Hematopoietic multipotent progenitor cell treated with erythropoietin and hydrocortisone succinate and interleukin-3 and kit ligand, for 6 days (in vitro differentiated cells): ENCODE data around the gene GLCE.
"Not testable (repeated sequence)": the region's sequence is repeated elsewhere in the genome, so short reads cannot be mapped to it uniquely, and the experiment has no call there.

Experiments
- DNase-seq: peaks from one replicate; pipeline ENCODE4 v3.0.0-alpha.2; 2015

Gene GLCE

GRCh38 chr15:69302087-69302486 lies 141.7 kb downstream of the GLCE start:
- not testable (repeated sequence) for DNase-seq

DNA sequence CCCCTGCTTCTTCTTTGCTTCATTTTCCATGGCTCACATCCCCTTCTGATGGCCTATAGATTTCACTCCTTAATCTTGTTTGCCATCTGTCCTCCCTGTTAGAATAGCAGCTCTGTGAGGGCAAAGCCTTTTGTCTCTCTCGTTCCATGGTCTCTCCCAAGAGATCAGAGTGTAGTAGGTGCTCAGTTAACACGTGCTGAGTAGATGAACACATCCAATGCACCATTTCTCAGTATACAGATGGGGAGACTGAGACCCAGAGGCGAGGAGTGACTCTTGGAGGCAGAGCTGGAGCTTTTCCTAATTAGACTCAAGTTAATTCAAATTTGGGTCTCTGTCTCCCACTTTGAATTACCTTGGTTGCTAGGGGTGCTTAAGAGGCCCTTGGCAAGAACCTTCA lies 142.5 kb downstream of the GLCE start:
- DNase-seq: no peak

DNA sequence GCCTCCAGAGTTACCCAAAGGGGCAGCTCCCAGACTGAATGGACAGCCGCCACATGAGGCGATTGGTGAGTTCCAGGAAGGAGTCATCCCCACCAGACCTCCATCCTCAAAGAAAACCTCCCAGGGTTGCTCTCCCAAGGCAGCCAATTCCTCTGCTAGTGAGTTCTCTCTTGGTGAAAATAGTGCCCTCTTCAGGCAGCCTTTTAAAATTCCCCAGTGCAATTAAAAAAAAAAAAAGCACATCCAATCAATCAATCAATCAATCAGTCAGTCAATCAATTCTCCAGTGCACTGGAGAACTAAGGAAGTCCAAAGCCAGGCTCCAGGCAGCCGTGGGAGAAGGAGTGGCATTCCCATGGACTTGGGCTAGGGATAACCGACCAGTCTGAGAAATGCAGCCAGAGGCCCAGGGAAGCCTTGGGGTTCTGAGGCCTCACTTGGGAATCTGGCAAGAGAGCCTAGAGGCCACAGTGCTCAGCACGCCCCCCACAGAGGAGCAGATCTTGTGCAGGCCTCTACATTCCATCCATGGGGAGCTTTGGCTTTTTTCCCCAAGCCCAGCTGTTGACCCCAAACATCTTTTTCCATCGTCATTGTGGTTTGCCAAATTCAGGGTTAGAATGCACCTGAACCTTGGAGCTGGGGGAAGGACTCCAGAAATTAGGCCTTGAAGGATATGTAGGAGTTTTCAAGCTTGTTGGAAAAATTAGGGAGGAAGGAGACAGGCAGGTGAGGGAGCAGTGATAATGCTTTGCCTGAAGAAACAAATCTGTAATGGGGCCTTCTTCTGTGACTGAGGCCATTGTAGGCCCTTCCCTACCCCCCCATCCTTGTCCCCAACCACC lies 143.1 kb downstream of the GLCE start:
- peak; percentile 56 for DNase-seq

GRCh38 chr15:69304182-69304545 lies 143.7 kb downstream of the GLCE start:
- DNase-seq: no peak

DNA sequence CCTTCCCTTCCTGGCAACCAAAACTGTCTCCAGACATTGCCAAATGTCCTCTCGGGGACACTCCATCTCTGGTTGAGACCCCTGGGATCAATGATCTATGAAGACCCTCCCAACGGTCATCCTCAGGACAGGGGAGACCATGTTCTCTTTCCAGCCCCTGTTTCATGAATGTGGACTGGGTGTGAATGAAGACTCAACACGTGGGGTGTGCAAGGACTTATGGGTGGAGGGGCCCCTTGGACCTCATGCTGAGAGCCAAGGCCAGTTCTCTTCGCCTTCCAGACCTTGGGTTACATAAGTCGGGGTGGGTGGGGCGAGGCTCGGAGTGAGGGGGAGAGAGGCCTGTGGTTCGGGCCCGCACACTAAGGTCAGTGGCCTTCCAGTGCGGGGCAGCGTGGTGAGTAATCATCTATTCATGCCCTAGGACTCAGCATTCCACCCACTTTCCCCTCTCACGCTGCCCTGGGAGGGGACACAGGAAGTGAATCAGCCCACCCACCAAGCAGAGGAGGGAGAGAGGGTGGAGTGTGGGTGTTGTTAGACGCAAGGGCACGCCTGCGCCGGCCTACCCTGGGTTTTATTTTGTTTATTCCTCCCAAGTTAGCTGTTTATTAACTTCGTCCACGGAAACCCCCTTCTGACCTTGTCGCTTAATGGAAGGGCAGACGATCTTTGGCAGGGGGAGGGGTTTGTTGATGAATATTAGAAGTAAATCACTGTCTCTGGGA lies 144.9 kb downstream of the GLCE start:
- no peak for DNase-seq

GRCh38 chr15:69305933-69306568 lies 145.6 kb downstream of the GLCE start:
- no peak for DNase-seq

DNA sequence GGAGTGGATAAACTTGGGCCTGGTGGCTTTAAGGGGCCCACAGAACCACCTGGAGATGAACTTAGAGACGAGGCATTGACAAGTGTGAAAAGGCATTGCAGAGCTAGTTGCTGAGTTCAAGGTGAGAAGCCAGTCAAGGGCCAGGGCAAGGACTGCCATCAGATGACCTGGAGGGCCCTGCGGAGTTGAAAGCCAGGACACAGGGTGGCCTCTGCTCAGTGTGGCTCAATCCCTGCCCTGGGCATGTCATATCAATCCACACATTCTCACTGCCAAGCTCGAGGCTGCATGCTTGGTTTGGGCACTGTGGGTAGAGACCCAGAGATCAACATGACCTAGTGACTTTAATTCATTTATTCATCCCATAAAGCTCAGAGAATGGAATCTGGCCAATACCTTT lies 147.5 kb downstream of the GLCE start:
- DNase-seq: no peak

DNA sequence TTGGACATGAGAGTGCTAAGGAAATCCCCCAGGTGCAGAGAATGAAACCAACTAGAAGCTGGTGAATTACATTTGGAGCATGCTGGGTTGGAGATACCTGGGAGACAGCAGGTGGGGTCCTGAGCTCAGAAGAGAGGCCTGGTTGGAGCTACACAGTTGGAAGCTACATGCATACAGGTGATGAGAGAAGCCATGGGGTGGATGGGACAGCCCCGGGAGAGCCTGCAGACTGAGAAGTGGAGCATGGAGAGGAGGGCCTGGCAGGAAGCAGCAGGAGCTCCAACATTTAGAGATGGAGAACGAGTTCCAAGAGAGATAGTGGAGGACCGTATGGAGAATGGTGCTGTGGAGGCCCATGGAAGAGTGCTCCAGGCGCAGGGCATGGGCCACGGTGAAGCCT lies 148.5 kb downstream of the GLCE start:
- DNase-seq: no peak

DNA sequence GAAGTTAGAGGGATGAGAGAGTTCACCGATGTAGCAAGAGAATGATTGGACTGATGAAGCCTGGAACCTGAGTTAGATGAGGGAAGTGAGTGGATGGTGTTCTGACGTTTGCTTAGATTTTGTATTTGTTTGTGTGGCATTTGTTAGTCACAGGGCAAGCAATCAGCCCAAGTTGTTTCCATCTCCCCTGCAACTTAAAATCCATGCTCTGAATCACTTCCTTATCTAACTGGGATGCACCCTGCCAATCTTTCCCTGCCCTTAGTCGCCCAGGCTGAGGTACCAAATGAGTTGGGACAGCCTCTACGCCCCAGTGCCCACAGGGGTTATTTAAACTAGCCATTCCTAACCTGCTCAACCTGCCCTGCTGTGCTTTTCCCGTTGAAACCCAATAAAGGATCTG lies 150.9 kb downstream of the GLCE start:
- DNase-seq: no peak

DNA sequence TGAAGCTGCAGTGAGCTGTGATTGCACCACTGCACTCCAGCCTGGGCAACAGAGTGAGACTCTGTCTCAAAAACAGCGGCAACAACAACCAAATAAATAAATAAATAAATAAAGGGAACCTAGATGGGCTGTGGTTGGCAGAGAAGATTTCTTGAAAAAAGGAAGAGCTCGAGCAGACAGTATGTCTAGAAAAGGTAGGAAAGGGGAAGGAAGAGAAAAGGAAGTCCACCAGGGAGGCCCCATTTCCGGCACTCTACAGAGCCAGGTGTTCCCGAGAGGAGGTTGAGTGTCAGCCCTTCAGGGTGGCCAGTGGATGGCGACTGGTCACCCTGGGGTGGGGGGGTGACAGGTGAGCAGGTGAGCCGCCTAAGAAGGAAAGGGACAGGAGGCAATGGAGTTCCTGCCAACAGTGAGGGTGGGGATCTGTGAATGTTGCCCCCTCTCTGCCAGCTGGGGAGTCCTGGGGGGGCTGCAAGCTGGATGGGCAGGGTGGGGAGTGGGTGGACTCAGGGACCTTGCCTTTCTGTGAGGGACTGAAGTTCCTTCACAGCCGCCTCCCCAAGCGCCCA lies 153.1 kb downstream of the GLCE start:
- DNase-seq: peak; percentile 29

DNA sequence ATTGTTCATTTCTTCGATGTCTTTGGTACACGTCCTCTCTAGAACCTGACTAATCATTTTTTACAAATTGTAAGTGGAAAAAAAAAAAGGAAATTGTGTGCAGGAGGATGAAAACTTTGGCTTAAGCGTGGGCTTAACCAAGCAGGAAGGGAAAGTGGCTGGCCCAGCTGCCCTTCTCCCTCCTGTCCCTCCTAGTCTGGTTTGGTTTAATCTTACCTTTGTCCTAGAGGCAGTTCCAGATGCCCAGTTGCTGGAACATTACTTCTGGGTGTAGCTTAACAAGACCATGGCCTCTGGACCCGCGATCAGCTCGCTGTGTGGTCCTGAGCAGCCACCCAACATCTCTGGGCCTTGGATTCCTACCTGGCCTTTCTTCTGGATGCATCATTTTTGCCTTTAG lies 153.7 kb downstream of the GLCE start:
- DNase-seq: no peak

DNA sequence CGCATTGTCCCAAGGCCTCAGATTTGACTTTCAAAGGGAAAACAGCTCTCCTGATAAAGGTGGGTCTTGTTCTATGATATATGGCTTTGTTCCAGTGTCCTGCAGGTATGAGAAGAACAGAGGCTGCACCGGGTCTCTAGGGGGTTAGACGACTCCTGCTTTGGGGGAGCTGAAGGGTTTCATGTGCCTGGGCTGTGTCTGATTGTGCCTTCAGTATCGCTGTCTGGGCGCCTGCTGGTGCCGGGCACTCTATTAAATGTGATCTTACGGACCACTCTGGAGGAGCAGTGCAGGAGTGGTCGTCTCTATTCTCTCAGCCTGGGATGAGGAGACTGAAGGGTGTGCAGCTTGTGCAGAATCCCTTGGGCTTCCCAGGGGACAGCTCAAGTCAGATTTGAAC lies 154.3 kb downstream of the GLCE start:
- no peak for DNase-seq

DNA sequence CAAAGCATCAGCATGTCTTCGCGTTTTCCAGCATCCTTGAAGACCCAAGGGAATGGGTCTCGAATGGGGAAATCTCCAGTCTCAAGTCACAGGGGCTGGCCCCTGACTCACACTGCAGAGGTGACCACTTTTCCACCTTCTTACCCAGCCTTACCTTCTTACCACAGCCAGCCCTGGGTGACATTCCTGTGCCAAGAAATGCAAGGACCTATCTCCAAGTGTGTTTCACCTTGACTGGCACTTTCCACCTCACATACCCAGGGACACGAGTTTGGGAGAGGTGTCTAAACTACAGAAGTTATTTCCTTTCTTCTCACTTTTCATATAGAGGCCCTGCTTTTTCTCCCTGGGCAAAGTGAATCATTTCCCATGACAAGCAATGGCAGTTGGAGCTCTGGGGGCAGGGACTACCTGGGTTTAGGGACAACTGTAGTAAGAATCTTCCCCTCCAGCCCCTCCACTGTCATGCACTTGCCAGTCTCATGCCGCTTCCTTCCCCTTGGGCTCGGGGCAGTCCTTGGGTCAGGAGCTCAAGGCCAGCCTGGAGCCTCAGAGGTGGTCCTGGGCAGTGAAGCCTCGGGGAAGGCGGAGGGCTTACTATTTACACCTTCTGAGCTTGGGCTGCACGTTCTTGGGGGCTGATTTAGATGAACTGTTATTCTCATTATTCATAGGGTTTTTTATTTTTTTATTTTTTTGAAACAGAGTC lies 155.1 kb downstream of the GLCE start:
- DNase-seq: no peak

DNA sequence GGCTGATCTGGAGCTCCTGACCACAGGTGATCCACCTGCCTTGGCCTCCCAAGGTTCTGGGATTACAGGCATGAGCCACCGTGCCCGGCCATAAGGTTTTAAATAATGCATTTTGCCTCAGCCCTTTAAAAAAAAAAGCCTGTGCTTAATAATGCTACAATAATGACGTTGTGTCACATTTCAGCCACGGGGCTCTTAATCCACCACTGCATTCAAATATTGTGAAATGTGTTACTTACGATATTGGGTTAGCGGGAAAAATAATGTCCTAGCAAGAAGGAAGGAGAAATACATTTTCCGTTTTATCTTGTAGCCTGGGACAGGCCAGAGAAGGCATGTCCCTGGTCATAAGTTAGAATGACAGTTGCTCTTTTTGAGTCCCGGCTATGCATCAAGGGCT lies 155.9 kb downstream of the GLCE start:
- no peak for DNase-seq

GRCh38 chr15:69317392-69317841 lies 157.0 kb downstream of the GLCE start:
- no peak for DNase-seq

DNA sequence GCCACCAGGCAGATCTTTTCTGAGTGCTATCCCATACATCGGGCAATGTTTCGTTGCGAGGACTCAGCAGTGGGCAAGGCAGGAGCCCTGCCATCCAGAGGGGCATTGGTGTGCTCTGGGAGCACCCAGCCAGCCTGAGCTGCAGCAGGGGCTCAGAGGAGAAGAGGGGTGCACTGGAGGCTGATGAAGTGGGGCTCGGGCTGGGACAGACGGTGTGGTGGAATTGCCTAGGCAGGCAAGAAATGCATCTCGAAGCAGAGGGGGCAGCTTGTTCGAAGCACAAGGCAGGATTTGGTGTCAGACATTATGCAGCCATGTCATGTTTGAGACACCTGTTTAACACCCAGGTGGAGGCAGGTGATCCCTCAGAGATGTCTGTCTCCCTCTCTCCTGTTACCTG lies 157.6 kb downstream of the GLCE start:
- no peak for DNase-seq

GRCh38 chr15:69319384-69320375 lies 159.2 kb downstream of the GLCE start:
- DNase-seq: peak; percentile 65

DNA sequence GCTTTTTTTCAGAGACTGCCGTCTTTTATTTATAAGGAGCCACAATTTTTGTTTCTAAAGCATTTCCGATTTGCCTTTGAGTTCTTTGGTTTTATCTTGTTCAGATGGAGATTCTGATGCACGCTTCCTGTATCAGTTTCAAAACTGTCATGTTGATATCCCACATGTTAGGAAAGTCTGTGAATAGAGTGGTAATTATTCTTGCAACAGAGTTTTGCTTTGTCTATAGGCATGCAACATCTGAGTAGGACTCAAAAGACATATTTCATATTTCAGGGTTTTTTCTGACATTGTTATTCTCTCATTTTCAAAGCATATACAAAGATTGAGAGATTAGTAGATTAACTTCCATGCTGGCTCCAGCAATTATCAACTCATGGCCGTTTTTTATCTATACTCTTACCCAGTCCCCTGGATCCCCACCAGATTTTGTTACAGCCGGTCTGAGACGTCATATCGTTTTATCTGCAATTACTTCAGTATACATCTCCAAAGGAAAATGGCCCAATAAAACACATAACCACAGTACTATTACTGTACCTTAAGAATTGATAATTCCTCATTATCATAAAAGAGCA lies 160.6 kb downstream of the GLCE start:
- peak; percentile 72 for DNase-seq
